ENCODE data around the gene P2RX1.

P2RX1 gene

DNA sequence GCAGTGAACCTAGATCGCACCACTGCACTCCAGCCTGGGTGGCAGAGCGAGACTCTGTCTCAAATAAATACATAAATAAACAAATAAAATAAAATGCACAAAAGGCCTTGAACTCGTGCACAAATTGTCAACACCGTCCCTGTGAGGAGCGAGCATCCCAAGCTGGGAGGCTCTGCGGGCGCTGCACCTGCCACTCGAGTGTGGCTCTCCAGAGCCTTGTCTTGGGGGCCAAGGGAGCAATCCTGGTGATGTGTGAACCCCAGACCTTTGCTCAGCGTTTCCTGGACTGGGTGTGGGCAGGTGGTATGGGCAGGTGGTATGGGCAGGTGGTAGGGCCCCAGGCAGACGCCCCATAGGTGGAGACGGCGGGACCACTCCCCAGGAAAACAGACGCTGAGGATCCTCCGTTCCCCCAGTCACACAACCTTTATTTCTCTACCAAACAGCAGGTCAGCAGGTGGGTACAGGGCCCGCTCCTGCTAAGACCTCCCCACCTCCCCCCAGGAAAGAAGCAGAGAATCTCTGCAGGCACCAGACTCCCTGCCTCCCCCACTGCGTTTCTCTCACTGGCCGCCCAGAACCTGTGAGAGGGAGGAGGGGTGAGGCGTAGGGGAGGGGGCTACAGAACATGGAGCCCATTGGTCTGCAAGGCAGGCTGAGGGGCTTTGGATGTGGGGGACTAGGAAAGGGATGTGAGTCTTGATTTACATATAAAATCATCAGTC is 7.4 kb upstream of the P2RX1 start:
- no peak for FAIRE-seq

DNA sequence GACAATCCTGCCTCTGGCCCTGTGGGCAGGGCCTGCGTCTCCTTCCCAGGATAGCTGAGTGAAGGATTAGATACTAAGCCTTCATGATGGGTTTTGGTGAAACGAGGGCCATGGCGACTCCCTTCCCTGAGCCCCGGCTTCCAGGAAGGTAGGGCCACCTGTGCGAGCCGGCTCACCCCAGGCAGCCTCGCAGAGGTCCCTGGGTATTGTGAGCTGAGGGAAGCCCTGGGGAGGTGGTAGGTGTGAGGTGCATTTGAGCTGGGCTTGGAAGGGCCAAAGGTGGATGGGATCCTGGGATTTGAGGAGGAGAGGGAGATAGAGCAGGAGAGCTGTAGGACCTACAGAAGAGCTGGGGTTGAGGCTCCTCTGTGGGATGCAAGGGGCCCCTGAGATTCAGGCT is 6.5 kb upstream of the P2RX1 start:
- no peak for FAIRE-seq

DNA sequence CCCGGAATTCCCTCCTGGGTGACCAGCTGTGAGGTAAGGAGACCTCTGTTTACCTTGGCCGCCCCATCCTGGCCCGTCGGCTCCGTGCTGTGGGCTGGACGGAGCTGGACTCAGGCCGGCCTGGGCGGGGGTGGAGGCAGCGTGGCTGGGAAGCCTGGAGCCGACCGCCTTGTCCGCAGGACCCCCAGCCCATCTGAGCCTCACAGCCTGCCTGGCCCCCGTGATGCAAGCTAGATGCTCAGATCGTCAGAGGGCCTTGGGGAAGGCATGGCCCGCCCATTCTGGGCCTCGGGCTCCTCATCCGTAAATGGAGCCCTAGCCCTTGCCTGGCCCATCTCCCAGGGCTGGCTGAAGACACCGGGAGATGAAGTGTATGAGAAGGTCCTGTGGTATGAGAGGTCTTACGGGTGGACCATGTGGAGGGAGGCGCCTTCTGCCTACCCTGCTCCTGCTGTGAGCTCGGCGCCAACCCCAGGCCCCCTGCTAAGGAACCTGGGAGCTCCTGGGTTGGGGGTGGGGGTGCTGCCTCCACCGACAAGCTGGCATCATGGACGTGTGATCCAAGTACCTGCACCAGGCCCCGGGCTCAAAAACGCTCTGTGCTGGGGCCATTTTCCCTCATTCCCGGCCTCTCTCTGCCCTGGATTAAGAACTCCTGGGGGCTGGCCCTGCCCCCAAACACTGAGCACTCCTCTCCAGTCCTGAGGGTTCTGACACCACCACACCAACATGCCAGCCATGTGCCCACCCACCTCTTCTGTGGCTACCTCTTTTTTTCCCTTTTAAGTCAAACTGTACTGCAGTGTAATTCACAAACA is 5.4 kb upstream of the P2RX1 start:
- no peak for FAIRE-seq

DNA sequence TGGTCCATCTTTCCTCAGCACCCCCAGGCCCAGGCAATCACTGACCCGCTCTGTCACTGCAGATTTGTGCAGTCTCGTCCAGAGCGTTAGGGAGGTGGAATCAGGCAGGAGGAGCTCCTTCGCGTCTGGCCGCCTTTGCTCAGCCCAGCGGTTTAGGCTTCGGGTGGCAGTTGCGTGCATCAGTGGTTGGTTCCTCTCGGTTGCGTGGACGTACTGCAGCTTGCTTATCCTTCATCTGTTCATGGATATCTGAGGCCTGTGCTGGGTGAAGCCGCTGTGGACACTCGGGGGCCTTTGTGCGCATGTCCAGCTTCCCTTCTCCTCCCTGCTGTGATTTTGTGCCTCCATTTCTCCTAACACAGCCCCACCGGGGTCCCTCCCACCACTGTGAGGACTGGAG is 4.7 kb upstream of the P2RX1 start:
- FAIRE-seq: no peak

DNA sequence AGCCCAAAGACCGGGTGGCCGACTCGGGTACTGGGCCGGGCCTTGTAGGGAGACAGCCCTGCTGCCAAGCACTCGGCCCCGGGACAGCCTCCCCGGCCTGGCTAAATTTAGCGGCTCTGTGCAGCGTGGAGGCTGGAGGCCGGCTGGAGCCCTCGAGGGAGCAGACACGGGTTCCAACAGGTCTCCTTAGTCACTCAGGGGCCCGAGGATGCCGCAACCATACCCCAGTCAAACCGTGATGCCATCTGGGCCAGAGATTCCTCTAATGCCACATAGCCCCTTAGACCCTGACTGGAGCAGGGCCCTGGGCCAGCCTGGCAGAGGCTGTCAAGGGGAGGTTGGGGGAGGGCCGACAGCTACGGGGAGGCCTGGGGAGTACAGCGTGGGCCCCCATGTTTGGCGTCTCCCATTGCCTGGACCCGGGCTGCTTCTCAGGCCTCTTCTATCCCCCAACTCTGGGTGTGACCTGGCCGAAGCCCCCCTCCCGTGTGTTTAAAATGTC is 2.9 kb upstream of the P2RX1 start:
- no peak for FAIRE-seq

DNA sequence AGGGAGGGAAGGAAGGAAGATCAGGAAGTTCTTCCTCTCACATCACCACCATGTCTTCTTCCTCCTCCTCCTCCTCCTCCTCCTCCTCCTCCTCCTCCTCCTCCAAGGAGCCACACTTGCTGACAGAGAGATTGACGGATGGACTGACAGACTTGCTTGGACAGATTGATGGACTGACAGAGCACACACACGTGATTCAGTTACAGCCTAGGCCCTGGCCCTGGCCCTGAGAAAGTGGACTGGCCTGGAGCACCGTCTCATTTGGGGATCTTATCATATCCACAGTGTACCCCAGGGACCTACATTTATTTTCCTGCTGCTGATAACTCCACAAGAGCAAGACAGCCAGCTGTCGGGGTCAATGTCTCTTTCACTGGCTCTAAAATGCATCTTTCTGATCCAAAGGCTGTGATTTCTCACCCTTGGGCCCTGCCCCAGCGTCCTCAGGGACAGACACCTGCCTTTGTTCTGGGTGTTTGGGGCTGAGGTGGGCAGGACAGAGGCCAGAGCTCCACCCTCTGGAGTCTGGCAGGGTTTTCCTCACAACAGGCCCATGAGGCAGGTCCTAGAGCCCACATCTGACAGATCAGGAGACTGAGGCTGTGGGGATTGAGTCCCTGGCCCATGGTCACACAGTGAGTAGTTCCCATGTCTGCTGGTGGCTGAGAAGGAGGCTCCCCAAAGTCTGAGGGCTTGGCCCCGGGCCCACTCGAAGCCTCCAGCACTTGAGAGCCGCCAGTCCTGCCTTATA is 2.3 kb upstream of the P2RX1 start:
- FAIRE-seq: no peak

DNA sequence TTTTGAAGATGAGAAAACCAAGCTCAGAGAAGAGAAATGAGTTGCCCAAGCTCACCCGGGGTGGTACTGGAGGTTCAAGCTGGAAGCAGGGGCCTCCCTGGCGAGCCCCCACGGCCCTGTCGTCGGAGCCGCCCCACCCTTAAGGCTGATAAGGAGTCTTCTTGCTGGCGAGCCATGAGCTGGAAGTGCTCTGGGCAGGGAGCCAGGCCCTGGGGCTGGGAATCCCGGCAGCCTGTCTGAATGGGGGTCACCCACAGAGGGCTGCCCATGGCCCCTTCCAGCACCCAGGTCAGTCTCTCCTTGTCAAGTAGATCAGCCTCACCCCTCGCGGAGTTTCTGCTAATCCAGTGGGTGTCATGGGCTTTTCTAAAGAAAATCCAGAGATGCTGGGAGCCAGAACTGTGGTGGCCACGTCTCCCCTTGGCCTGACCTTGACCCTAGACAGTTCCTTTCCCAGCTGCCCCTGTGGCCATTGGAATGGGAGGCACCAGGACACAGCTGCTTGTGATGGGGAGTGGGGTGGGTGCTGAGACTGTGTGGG is 1.2 kb upstream of the P2RX1 start:
- no peak for FAIRE-seq

DNA sequence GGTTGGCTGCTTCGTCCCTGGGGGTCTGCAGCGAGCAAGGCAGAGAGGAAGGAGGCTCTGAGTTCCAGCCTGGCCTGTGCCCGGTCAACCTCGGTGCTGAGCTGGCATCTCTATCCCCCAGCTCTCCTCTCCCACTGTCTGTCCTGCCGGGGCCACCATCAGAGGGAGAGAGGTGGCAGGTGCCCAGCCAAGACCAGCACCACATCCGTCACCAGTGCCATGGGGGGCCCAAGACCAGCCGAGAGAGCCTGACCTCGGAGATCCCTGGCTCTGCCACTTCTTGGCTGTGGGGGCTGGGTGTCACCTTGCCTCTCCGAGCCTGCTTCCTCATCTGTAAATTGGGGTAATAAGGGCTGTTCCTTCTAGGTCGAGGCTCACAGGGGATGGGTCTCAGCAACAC is 560 bp upstream of the P2RX1 start:
- no peak for FAIRE-seq

DNA sequence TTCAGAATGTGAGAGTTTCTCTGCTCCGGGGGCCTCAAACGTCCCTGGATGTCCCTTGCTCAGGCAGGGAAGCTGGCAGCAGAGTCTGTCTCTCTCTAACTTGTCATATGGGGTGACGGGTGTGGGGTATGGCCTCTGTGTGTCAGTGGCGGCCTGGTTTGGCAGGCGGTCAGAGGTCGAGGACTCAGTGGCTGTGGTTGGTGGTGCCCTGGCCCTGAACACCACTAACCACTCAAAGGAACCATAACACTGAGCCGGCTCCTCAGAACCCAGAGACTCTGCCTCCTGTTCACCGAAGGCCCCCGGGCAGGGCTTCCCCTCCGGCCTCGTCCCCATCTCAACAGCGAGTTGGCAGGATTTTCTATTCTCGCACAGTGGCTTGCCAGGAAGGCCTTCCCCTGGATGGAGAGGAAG is 677 bp downstream of the P2RX1 start:
- FAIRE-seq: no peak

DNA sequence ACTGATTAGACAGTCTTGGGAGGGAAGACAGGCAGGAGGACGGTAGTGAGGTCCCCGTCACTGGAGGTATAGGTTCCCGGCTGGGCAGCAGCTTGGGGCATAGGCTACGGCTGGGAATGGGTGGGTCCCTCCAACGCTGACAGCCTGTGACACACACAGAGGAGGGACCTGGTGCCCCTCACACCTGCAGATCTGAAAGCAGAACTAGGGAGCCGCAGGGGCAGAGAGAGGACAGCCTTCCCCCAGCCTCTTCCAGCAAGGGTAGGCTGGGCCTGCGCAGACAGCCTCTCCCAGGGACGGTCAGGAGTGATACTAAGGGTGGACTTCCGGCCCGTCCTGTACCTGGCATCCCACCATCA is 2.0 kb downstream of the P2RX1 start:
- no peak for FAIRE-seq

DNA sequence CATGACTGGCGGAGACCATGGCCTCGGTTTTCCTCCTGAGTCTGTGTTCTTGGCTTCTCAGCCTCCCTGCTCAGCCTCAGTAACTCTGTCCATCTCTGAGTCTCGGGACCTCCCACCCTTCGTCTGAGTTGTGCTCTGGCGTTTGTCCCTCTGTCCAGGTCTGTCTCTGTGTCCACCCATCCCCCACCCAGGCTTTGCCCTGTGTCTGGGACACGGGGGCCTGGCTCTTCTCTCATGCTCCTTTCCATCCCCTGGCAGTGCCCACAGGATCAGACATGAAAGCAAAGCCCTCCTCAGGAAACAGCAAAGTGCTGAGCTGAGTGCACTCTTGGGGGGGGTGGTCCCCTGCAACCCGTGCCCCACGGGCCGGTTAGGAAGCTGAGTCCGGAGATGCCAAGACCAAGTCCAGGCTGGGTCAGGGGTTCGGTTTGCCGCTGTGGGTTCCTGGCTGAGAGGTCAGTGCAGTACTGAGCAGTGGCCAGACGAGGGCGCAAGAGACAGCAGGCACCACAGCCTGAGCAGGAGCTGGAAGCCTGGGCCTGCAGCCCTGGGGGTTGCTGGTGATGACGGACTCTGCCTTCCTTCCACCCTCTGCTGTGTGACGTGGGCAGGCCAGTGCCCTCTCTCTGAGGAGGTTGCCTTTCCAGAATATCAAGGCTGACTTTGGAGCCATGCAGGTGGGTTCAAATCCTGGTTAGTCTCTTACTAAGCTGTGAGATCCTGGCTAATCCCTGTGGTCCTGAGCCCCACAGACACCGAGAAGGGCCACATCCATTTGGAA is 2.5 kb downstream of the P2RX1 start:
- FAIRE-seq: no peak

DNA sequence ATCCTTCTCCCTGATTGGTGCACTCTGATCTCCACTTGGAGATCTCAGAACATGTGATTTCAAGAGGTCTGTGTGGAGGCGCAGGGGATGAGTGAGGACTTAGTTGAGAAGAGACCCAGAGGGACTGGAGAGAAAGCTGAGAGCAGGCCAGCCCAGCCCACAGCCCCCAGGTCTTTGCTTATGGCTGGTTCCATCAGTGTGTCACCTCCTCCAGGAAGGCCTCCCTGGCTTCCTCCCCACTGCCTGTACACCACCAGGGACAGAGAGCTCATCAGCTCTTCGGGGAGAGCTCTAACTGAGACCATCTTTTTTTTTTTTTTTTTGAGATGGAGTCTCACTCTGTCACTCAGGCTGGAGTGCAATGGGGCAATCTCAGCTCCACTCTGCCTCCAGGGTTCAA is 3.4 kb downstream of the P2RX1 start:
- FAIRE-seq: no peak

DNA sequence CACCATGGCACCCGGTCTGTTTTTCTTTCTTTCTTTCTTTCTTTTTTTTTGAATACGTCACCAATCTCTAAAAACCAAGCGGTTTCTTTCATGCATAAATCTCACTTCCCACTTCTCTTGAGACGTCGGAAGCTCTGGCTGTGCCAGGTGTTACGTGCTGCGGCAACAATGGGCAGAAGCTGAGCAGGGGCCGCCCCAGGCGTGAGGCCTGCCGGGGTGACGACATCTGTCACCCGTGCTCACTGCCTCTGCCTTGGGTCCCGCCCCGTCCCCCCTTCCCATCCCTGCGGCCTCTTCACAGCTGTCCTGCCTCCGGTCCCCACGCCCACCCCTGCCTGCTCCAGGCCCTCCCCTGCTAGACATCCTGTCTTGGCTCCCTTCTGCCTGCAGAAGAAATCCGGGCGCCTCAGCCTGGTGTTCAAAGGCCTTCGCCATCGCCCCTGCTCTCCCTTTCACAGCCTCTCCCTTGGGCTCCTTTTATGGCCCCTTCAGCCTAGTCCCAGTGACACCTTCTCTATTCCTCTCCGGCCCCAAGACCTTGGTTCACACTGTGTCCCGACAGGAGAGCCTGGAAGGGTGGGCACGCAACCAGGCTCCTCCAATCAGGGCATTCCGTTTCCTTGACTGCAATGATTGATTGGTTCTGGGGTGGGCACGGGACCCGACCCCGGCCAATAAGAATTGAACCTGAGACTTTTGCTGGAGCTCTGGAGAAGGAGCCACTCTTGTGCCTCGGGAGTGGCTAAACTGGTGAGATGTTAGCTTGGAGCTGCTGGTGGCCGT is 4.8 kb downstream of the P2RX1 start:
- no peak for FAIRE-seq

DNA sequence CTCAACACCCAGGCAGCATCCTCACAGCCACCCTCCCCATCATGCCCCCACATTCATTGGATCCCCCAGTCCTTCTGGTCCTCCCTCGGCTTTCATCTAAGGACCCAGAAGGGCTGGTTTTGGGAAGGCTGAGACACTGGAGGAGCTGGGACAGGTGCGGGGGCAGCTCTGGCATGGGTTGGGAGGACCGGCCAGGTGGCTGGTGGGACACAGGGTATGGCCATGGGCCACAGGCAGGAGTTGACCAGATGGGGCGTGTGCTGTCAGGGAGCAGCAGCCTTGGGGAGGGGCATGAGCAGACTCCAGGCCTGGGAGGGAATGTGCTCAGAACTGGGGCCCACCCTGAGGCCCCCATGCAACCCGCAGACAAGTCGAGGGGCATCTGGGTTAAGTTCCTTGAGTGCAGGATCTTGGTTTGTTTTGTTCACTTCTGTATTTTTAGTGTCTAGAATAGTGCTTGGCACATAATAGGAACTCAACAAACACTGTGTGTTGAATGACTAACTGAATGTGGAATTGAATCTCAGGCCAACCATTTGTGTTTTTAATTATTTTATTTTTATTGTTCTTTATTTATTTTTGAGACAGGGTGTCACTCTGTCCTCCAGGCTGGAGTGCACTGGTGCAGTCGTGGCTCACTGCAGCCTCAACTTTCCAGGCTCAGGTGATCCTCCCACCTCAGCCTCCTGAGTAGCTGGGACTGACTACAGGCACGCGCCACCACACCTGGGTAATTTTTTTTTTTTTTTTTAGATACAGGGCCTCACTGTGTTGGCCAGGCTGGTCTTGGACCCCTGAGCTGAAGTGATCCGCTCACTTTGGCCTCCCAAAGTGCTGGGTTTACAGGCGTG is 5.6 kb downstream of the P2RX1 start:
- FAIRE-seq: no peak

DNA sequence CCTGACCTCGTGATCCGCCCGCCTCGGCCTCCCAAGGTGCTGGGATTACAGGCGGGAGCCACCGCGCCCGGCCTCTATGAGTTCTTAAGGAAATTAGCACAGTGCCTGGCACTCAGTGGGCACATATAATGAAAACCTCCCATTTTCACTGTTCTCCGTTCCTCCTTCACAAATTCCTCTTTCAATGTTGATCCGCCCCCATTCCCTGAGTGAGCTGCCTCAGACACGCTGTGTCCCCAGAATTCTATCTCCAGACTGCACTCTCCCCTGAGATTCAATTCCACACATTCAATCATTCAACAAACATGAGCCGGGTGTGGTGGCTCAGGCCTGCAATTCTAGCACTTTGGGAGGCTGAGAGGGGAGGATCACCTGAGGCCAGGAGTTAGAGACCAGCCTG is 7.0 kb downstream of the P2RX1 start:
- no peak for FAIRE-seq

DNA sequence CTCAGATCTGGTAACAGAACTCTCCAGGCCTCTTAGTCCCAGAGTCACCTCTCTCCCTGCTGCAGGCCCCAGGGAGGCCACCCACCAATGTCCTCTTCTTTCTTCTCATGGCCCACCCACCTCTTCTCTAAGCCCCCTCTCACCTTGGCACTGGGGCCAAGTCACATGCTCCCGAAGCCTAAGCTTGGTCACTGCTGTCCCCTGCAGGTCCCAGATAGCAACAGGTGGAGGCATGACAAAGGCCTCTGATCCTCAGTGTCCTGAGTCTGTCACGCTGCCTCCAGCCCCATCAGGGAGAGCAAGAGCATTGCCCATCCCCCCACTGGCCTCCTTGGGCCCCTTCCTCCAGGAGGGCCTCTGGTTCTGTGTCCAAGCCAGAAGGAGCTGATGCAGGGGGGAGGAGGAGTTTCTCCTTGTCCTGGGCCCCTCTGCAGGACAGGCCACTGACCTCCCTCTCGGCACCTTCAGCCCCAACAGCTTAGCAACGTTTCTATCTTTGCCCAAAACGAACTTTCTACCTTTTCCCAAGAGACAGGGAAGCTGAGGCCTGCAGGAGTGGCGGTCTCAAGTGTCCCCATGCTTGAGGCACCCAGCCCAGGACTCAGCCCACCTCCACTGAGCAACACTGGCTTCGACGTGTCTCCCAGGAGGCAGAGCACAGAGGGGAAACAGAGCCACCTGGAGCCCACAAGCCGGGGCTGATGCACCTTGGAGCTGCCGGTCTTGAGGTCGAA is 8.6 kb downstream of the P2RX1 start:
- no peak for FAIRE-seq

DNA sequence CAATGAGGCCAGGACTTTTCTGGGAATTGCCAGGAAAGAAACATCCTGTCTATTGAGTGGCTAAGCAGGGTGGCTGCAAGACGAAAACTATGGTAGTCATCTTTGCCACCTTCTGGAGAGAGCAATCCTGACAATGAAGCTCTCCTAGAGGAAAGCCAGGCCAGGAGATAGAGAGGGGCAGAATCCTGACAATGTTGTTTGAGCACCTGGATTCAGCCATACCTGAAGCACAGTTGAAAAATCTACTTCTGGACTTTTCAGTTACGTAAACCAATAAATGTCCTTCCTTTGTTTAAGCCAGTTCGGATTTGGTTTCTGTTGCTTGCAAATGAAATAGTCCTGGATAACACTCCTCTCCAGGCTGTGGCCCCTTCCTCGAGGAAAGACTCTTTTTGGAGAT is 9.4 kb downstream of the P2RX1 start:
- no peak for FAIRE-seq

DNA sequence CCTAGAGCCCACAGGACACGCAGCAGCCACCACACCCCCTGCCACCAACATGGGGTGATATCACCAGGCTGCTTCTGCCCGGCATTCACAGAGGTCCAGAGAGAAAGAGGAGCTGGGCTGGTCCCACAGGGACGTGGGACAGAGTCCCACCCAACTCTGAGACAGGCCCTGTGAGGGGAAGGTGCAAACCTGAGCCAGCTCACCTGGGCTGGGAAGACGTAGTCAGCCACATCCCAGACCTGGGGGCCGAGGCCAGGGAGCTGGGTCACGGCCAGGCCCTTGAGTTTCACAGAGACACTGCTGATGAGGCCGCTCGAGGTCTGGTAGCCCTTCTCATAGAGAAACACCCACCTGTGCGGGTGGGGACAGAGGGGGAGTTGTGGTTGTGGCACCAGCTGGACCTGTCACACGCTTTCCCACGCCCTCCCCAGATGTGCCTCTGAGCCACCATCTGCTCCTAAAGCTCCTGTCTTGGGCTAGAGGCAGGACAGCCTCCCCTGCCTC is 11.2 kb downstream of the P2RX1 start:
- no peak for FAIRE-seq

DNA sequence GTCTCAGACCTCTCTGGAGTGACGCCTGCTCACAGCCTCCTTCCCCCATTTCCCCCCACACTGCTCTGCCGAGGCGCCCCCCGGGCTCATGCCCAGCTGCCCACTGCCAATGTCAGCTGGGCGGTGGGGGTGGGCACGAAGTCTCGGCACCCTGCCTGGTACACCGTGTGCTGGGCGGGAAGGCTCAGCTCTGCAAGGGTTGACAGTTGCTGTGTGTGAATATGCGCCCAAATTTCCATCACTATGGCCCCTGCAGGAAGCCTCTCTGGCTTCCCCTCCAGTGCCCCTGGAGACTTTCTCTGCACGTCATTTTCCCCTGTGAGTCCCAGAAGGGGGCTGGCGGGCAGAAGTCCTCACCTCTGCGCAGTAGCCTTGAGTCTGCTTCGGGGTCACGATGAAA is 11.8 kb downstream of the P2RX1 start:
- no peak for FAIRE-seq

DNA sequence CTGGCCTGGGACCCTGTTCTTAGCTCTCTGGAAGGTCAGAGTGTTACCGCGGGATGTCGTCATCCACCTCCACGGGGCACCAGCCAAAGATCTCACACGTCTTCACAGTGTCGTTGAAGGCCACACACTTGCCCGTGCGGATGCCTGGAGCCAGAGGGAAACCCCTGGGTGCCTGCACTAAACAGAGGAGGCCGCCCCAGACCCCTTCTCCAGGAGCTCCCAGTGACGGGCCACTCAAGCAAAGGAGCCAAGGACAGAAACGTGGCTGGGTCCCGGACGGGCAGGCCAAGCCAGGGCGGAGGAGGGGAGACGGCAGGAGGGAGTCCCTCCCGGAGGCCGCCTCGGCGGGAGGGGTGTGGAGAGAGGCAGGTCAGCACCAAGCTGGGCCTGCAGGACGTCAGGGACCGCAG is 12.4 kb downstream of the P2RX1 start:
- FAIRE-seq: no peak
